ENCODE data around the gene ATP4A.
A peak's percentile ranks its signal among the peaks of the same experiment; 100 is the strongest.

Gene ATP4A

GRCh38 chr19:35587321-35587720 is 23.9 kb upstream of the ATP4A start:
- no peak for DNase-seq
- Mint-ChIP-seq H3K4me1 (no peaks in the 10 kb centered on the region), H3K9me3 (no peaks in the 10 kb centered on the region), H3K36me3 (no peaks in the 10 kb centered on the region), H3K4me3 (no peak overlapping the region), H3K27me3 (peaks cover 69% of the 10 kb centered on the region), H3K27ac (no peak overlapping the region)
- CTCF ChIA-PET, result interaction anchor here (1.7 kb wide), 1 partner anchor 232 kb away, joined by 3 read pairs; no protein-coding TSS in a partner anchor

- no peaks in the 10 kb centered on the region for H3K4me1 Mint-ChIP-seq
- no peak within 1 kb of the TSS for H3K4me3 Mint-ChIP-seq
- peaks cover 69% of the 10 kb centered on the region for H3K27me3 Mint-ChIP-seq
- peak; percentile 42 for DNase-seq
- no peaks in the 10 kb centered on the region for H3K36me3 Mint-ChIP-seq
- CTCF ChIA-PET, result no interaction called here
- no peak within 1 kb of the TSS for H3K27ac Mint-ChIP-seq
- no peaks in the 10 kb centered on the region for H3K9me3 Mint-ChIP-seq
Measured at GRCh38 chr19:35585848-35586247, 22.4 kb upstream of the ATP4A start, which contains the start of gene PMIS2. PMIS2 (plus strand) TSS chr19:35586173; CDS start chr19:35586260, 87 bp downstream.

GRCh38 chr19:35582760-35583159 is 19.3 kb upstream of the ATP4A start:
- no peaks in the 10 kb centered on the region for H3K36me3 Mint-ChIP-seq
- no peak for DNase-seq
- H3K4me3 Mint-ChIP-seq, result no peak overlapping the region
- peaks cover 59% of the 10 kb centered on the region for H3K27me3 Mint-ChIP-seq
- H3K4me1 Mint-ChIP-seq, result no peaks in the 10 kb centered on the region
- no peaks in the 10 kb centered on the region for H3K9me3 Mint-ChIP-seq
- CTCF ChIA-PET, result no interaction called here
- no peak overlapping the region for H3K27ac Mint-ChIP-seq

- H3K27me3 Mint-ChIP-seq, result peaks cover 29% of the 10 kb centered on the region
- H3K36me3 Mint-ChIP-seq, result peaks cover 6% of the 10 kb centered on the region
- CTCF ChIA-PET, result no interaction called here
- no peak for DNase-seq
- no peak overlapping the region for H3K27ac Mint-ChIP-seq
- no peaks in the 10 kb centered on the region for H3K4me1 Mint-ChIP-seq
- no peak overlapping the region for H3K4me3 Mint-ChIP-seq
- peaks cover 25% of the 10 kb centered on the region for H3K9me3 Mint-ChIP-seq
Measured at GRCh38 chr19:35578707-35579106, 15.2 kb upstream of the ATP4A start.

- Mint-ChIP-seq H3K36me3 (peaks cover 6% of the 10 kb centered on the region), H3K27ac (no peak overlapping the region), H3K4me1 (no peaks in the 10 kb centered on the region), H3K4me3 (no peak overlapping the region), H3K27me3 (peaks cover 22% of the 10 kb centered on the region), H3K9me3 (peaks cover 25% of the 10 kb centered on the region)
- CTCF ChIA-PET, result no interaction called here
- DNase-seq, result no peak
Measured at GRCh38 chr19:35577918-35578317, 14.5 kb upstream of the ATP4A start.

- CTCF ChIA-PET, result no interaction called here
- peaks cover 17% of the 10 kb centered on the region for H3K9me3 Mint-ChIP-seq
- peaks cover 31% of the 10 kb centered on the region for H3K27me3 Mint-ChIP-seq
- no peak overlapping the region for H3K27ac Mint-ChIP-seq
- DNase-seq, result no peak
- H3K4me3 Mint-ChIP-seq, result no peak overlapping the region
- H3K4me1 Mint-ChIP-seq, result peaks cover 2% of the 10 kb centered on the region
- no peaks in the 10 kb centered on the region for H3K36me3 Mint-ChIP-seq
Measured at GRCh38 chr19:35571406-35571965, 8.0 kb upstream of the ATP4A start.

- no peak overlapping the region for H3K4me3 Mint-ChIP-seq
- no peaks in the 10 kb centered on the region for H3K9me3 Mint-ChIP-seq
- H3K36me3 Mint-ChIP-seq, result no peaks in the 10 kb centered on the region
- no peak for DNase-seq
- no peak overlapping the region for H3K27ac Mint-ChIP-seq
- H3K27me3 Mint-ChIP-seq, result peaks cover 43% of the 10 kb centered on the region
- H3K4me1 Mint-ChIP-seq, result peaks cover 2% of the 10 kb centered on the region
- CTCF ChIA-PET, result interaction anchor here (0.7 kb wide), 1 partner anchor 21 kb away, joined by 3 read pairs; no protein-coding TSS in a partner anchor
Measured at GRCh38 chr19:35569281-35569781, 5.9 kb upstream of the ATP4A start.

- no peak for DNase-seq
- Mint-ChIP-seq H3K27ac (no peak overlapping the region), H3K27me3 (peaks cover 63% of the 10 kb centered on the region), H3K4me3 (no peak overlapping the region), H3K4me1 (peaks cover 2% of the 10 kb centered on the region), H3K36me3 (no peaks in the 10 kb centered on the region), H3K9me3 (no peaks in the 10 kb centered on the region)
- CTCF ChIA-PET, result no interaction called here
Measured at GRCh38 chr19:35566738-35567137, 3.3 kb upstream of the ATP4A start.

- Mint-ChIP-seq H3K36me3 (no peaks in the 10 kb centered on the region), H3K4me1 (no peaks in the 10 kb centered on the region), H3K9me3 (no peaks in the 10 kb centered on the region), H3K27me3 (peaks cover 63% of the 10 kb centered on the region), H3K4me3 (no peak overlapping the region), H3K27ac (no peak overlapping the region)
- CTCF ChIA-PET, result interaction anchor here (0.6 kb wide), 1 partner anchor 9 kb away, joined by 4 read pairs; no protein-coding TSS in a partner anchor
- DNase-seq, result peak; percentile 5
Measured at GRCh38 chr19:35565016-35565856, 1.8 kb upstream of the ATP4A start.

GRCh38 chr19:35562776-35563175 is 682 bp downstream of the ATP4A start:
- H3K4me1 Mint-ChIP-seq, result peaks cover 7% of the 10 kb centered on the region
- no peaks in the 10 kb centered on the region for H3K9me3 Mint-ChIP-seq
- H3K27ac Mint-ChIP-seq, result no peak overlapping the region
- CTCF ChIA-PET, result interaction anchor here (1.4 kb wide), 1 partner anchor 15 kb away, joined by 3 read pairs; no protein-coding TSS in a partner anchor
- H3K36me3 Mint-ChIP-seq, result no peaks in the 10 kb centered on the region
- no peak for DNase-seq
- peaks cover 77% of the 10 kb centered on the region for H3K27me3 Mint-ChIP-seq
- no peak overlapping the region for H3K4me3 Mint-ChIP-seq

- DNase-seq, result no peak
- peaks cover 8% of the 10 kb centered on the region for H3K4me1 Mint-ChIP-seq
- H3K9me3 Mint-ChIP-seq, result no peaks in the 10 kb centered on the region
- CTCF ChIA-PET, result interaction anchor here (1.4 kb wide), 1 partner anchor 14 kb away, joined by 3 read pairs; no protein-coding TSS in a partner anchor
- no peaks in the 10 kb centered on the region for H3K36me3 Mint-ChIP-seq
- H3K4me3 Mint-ChIP-seq, result no peak overlapping the region
- peaks cover 82% of the 10 kb centered on the region for H3K27me3 Mint-ChIP-seq
- H3K27ac Mint-ChIP-seq, result no peak overlapping the region
Measured at GRCh38 chr19:35562336-35562735, 1.1 kb downstream of the ATP4A start.

GRCh38 chr19:35561436-35561835 is 2.0 kb downstream of the ATP4A start:
- H3K27me3 Mint-ChIP-seq, result peaks cover 85% of the 10 kb centered on the region
- H3K4me3 Mint-ChIP-seq, result no peak overlapping the region
- CTCF ChIA-PET, result no interaction called here
- no peak for DNase-seq
- H3K4me1 Mint-ChIP-seq, result peaks cover 12% of the 10 kb centered on the region
- H3K27ac Mint-ChIP-seq, result no peak overlapping the region
- no peaks in the 10 kb centered on the region for H3K36me3 Mint-ChIP-seq
- H3K9me3 Mint-ChIP-seq, result no peaks in the 10 kb centered on the region

GRCh38 chr19:35560677-35561076 is 2.8 kb downstream of the ATP4A start:
- H3K27me3 Mint-ChIP-seq, result peaks cover 88% of the 10 kb centered on the region
- DNase-seq, result no peak
- no peaks in the 10 kb centered on the region for H3K36me3 Mint-ChIP-seq
- no peaks in the 10 kb centered on the region for H3K9me3 Mint-ChIP-seq
- H3K4me3 Mint-ChIP-seq, result no peak overlapping the region
- peaks cover 12% of the 10 kb centered on the region for H3K4me1 Mint-ChIP-seq
- CTCF ChIA-PET, result interaction anchor here (1.3 kb wide), 1 partner anchor 12 kb away, joined by 3 read pairs; no protein-coding TSS in a partner anchor
- H3K27ac Mint-ChIP-seq, result no peak overlapping the region

- DNase-seq, result no peak
- H3K36me3 Mint-ChIP-seq, result no peaks in the 10 kb centered on the region
- H3K27ac Mint-ChIP-seq, result no peak overlapping the region
- peaks cover 88% of the 10 kb centered on the region for H3K27me3 Mint-ChIP-seq
- peaks cover 12% of the 10 kb centered on the region for H3K4me1 Mint-ChIP-seq
- H3K4me3 Mint-ChIP-seq, result no peak overlapping the region
- CTCF ChIA-PET, result interaction anchor here (1.3 kb wide), 1 partner anchor 12 kb away, joined by 3 read pairs; no protein-coding TSS in a partner anchor
- no peaks in the 10 kb centered on the region for H3K9me3 Mint-ChIP-seq
Measured at GRCh38 chr19:35560271-35560670, 3.2 kb downstream of the ATP4A start.
